ENCODE measurements around the gene CTIF.

CTIF gene

GRCh38 chr18:48834413-48835031 is 295.7 kb downstream of the CTIF start:
- no peak for TF ChIP-seq CTCF (IDR thresholded peaks at IDR 0.05; ENCODE audit: extremely low read depth, missing control alignments)
- DNase-seq (ENCODE audit: low spot score): peak; percentile 71

GRCh38 chr18:48835119-48835518 is 296.3 kb downstream of the CTIF start:
- no peak for TF ChIP-seq CTCF (IDR thresholded peaks at IDR 0.05; ENCODE audit: extremely low read depth, missing control alignments)
- no peak for DNase-seq (ENCODE audit: low spot score)

GRCh38 chr18:48835745-48836170 is 296.9 kb downstream of the CTIF start:
- TF ChIP-seq CTCF (IDR thresholded peaks at IDR 0.05; ENCODE audit: extremely low read depth, missing control alignments): no peak
- DNase-seq (ENCODE audit: low spot score): no peak

- no peak for DNase-seq (ENCODE audit: low spot score)
- no peak for TF ChIP-seq CTCF (IDR thresholded peaks at IDR 0.05; ENCODE audit: extremely low read depth, missing control alignments)
Observed at GRCh38 chr18:48836231-48836805, 297.5 kb downstream of the CTIF start.

- DNase-seq (ENCODE audit: low spot score): no peak
- no peak for TF ChIP-seq CTCF (IDR thresholded peaks at IDR 0.05; ENCODE audit: extremely low read depth, missing control alignments)
Observed at GRCh38 chr18:48836806-48837615, 298.2 kb downstream of the CTIF start.

GRCh38 chr18:48837676-48838075 is 298.8 kb downstream of the CTIF start:
- DNase-seq (ENCODE audit: low spot score): no peak
- no peak for TF ChIP-seq CTCF (IDR thresholded peaks at IDR 0.05; ENCODE audit: extremely low read depth, missing control alignments)

- DNase-seq (ENCODE audit: low spot score): no peak
- TF ChIP-seq CTCF (IDR thresholded peaks at IDR 0.05; ENCODE audit: extremely low read depth, missing control alignments): no peak
Observed at GRCh38 chr18:48838166-48838775, 299.4 kb downstream of the CTIF start.
